WTC11 (cell line): ENCODE data around the gene HRCT1. TPM values are rescaled to one million over a fixed set of nuclear protein-coding genes. Genes with fewer than 3 reads are reported as not detected.

Experiments used
- ATAC-seq: fragments of 200-7000 bp; cut with Tn5 transposase; 2 replicates; pipeline ENCODE4 v1.10.0; 2021; ENCODE audit warnings: mild to moderate bottlenecking, moderate library complexity
- CTCF ChIA-PET: fragments of 300-600 bp; sonication (Branson Sonifier 250); formaldehyde crosslinking; loops from one replicate; lab custom pipeline; 2021; ENCODE audit warnings: antibody characterized with exemption; lab: Charles Lee
- POLR2A ChIA-PET: fragments of 350-600 bp; sonication (Branson Sonifier 250); formaldehyde crosslinking; loops from one replicate; lab custom pipeline; 2021; ENCODE audit warnings: antibody characterized with exemption; lab: Charles Lee
- DNase-seq: peaks from one replicate; pipeline ENCODE4 v3.0.0; 2021; ENCODE audit warnings: low spot score
- H3K27ac Mint-ChIP-seq: 2 replicates; pipeline ENCODE4 v1.8.0; 2021; ENCODE audit warnings: mixed read lengths
- H3K27me3 Mint-ChIP-seq: 2 replicates; pipeline ENCODE4 v1.8.0; 2021; ENCODE audit warnings: low read depth, mild to moderate bottlenecking, moderate library complexity, mixed read lengths
- H3K36me3 Mint-ChIP-seq: 2 replicates; pipeline ENCODE4 v1.8.0; 2021; ENCODE audit warnings: mixed read lengths
- H3K4me1 Mint-ChIP-seq: 2 replicates; pipeline ENCODE4 v1.8.0; 2022; ENCODE audit warnings: mixed read lengths
- H3K4me3 Mint-ChIP-seq: 2 replicates; pipeline ENCODE4 v1.8.0; 2021; ENCODE audit warnings: mild to moderate bottlenecking, moderate library complexity, mixed read lengths
- H3K9me3 Mint-ChIP-seq: 2 replicates; pipeline ENCODE4 v1.8.0; 2021; ENCODE audit warnings: mixed read lengths
- ELF4 ChIP-seq: sonication (generic); formaldehyde crosslinking; IDR thresholded peaks from 2 replicates; pipeline ENCODE4 v1.8.1; 2022; ENCODE audit warnings: low read depth, mild to moderate bottlenecking, moderate library complexity, missing genetic modification reagents
- ESRRA ChIP-seq: sonication (generic); formaldehyde crosslinking; IDR thresholded peaks from 2 replicates; pipeline ENCODE4 v1.8.1; 2022; ENCODE audit warnings: mild to moderate bottlenecking, missing genetic modification reagents, borderline replicate concordance
- ETV6 ChIP-seq: sonication (generic); formaldehyde crosslinking; IDR thresholded peaks from 2 replicates; pipeline ENCODE4 v1.8.1; 2022; ENCODE audit warnings: mild to moderate bottlenecking, missing genetic modification reagents
- JUN ChIP-seq: sonication (generic); formaldehyde crosslinking; IDR thresholded peaks from 2 replicates; pipeline ENCODE4 v1.8.0; 2023; ENCODE audit warnings: mild to moderate bottlenecking, missing genetic modification reagents
- MYBL2 ChIP-seq: sonication (generic); formaldehyde crosslinking; IDR thresholded peaks from 2 replicates; pipeline ENCODE4 v1.8.1; 2023; ENCODE audit warnings: mild to moderate bottlenecking, moderate library complexity, missing genetic modification reagents
- TP53 ChIP-seq: sonication (generic); formaldehyde crosslinking; IDR thresholded peaks from 2 replicates; pipeline ENCODE4 v1.8.1; 2023; ENCODE audit warnings: mild to moderate bottlenecking, missing genetic modification reagents
- ZNF263 ChIP-seq: sonication (generic); formaldehyde crosslinking; IDR thresholded peaks from 2 replicates; pipeline ENCODE4 v1.8.1; 2022; ENCODE audit warnings: low read depth, mild to moderate bottlenecking, moderate library complexity, missing genetic modification reagents
- total RNA-seq: library from RNA; stranded (reverse); gene quantifications from 3 replicates; pipeline ENCODE4 v1.2.3, GENCODE V29; 2021
- TF ChIP-seq, protein P1 (sequence below): sonication (generic); formaldehyde crosslinking; IDR thresholded peaks from 2 replicates; pipeline ENCODE4 v1.8.0; 2023; ENCODE audit warnings: missing genetic modification reagents, mild to moderate bottlenecking, borderline replicate concordance
- TF ChIP-seq, protein P2 (sequence below): sonication (generic); formaldehyde crosslinking; IDR thresholded peaks from 2 replicates; pipeline ENCODE4 v1.8.1; 2022; ENCODE audit warnings: low read depth, mild to moderate bottlenecking, moderate library complexity, missing genetic modification reagents, borderline replicate concordance
- TF ChIP-seq, protein P3 (sequence below): sonication (generic); formaldehyde crosslinking; IDR thresholded peaks from 2 replicates; pipeline ENCODE4 v1.8.1; 2022; ENCODE audit warnings: missing genetic modification reagents, borderline replicate concordance
- TF ChIP-seq, protein P4 (sequence below): sonication (generic); formaldehyde crosslinking; IDR thresholded peaks from 2 replicates; pipeline ENCODE4 v1.8.0; 2022; ENCODE audit warnings: mild to moderate bottlenecking, missing genetic modification reagents
- TF ChIP-seq, protein P5 (sequence below): fragments of 250-450 bp; sonication (Bioruptor Pico); IDR thresholded peaks from 2 replicates; pipeline ENCODE4 v2.1.2; 2022; ENCODE audit warnings: mild to moderate bottlenecking, moderate library complexity

Gene HRCT1
- total RNA-seq, 1 experiment from 2014 or later: not detected

DNA sequence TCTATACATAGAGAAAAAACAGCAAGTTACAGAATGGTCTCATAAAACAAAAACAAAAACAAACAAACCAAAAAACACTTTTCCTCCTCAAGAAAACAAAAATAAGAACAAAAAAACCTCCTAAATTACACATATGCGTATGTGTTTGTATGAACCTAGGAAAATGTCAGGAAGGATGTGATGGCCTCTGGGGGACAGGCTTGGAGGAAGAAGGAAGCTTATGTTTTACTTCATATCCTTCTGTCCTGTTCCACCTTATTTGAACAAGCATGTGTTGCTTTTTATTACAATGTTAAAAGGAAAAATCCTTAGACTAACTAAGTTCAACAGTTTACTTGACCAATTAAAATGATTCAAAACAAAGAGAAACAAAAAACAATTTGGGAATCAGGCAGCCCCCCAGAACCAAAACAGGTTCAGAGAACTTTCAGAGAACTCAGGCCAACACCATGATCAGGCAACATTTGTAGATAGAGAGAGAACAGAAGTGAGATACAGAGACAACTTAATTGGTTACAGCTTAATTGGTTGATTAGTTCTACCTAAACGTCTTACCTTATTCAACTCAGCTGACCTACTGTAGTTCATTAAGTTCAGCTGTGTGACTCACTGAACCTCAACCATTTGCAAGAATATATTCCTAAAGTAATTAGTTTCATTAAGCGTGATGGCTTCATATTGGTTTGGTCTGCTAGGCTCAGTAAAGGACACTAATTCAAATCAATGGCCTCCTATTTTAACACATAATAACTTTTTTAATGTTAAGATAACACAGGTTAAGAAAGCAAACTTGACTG is 13.4 kb downstream of the HRCT1 start (continued):
- TF ChIP-seq, protein P1, sequence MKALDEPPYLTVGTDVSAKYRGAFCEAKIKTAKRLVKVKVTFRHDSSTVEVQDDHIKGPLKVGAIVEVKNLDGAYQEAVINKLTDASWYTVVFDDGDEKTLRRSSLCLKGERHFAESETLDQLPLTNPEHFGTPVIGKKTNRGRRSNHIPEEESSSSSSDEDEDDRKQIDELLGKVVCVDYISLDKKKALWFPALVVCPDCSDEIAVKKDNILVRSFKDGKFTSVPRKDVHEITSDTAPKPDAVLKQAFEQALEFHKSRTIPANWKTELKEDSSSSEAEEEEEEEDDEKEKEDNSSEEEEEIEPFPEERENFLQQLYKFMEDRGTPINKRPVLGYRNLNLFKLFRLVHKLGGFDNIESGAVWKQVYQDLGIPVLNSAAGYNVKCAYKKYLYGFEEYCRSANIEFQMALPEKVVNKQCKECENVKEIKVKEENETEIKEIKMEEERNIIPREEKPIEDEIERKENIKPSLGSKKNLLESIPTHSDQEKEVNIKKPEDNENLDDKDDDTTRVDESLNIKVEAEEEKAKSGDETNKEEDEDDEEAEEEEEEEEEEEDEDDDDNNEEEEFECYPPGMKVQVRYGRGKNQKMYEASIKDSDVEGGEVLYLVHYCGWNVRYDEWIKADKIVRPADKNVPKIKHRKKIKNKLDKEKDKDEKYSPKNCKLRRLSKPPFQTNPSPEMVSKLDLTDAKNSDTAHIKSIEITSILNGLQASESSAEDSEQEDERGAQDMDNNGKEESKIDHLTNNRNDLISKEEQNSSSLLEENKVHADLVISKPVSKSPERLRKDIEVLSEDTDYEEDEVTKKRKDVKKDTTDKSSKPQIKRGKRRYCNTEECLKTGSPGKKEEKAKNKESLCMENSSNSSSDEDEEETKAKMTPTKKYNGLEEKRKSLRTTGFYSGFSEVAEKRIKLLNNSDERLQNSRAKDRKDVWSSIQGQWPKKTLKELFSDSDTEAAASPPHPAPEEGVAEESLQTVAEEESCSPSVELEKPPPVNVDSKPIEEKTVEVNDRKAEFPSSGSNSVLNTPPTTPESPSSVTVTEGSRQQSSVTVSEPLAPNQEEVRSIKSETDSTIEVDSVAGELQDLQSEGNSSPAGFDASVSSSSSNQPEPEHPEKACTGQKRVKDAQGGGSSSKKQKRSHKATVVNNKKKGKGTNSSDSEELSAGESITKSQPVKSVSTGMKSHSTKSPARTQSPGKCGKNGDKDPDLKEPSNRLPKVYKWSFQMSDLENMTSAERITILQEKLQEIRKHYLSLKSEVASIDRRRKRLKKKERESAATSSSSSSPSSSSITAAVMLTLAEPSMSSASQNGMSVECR (CRISPR knock-in tag): no peak
- TF ChIP-seq ETV6 (CRISPR knock-in tag) (no peak), JUN (CRISPR knock-in tag) (no peak), ESRRA (CRISPR knock-in tag) (no peak)
- TF ChIP-seq, protein P2, sequence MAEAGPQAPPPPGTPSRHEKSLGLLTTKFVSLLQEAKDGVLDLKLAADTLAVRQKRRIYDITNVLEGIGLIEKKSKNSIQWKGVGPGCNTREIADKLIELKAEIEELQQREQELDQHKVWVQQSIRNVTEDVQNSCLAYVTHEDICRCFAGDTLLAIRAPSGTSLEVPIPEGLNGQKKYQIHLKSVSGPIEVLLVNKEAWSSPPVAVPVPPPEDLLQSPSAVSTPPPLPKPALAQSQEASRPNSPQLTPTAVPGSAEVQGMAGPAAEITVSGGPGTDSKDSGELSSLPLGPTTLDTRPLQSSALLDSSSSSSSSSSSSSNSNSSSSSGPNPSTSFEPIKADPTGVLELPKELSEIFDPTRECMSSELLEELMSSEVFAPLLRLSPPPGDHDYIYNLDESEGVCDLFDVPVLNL (CRISPR knock-in tag): no peak
- TF ChIP-seq, protein P3, sequence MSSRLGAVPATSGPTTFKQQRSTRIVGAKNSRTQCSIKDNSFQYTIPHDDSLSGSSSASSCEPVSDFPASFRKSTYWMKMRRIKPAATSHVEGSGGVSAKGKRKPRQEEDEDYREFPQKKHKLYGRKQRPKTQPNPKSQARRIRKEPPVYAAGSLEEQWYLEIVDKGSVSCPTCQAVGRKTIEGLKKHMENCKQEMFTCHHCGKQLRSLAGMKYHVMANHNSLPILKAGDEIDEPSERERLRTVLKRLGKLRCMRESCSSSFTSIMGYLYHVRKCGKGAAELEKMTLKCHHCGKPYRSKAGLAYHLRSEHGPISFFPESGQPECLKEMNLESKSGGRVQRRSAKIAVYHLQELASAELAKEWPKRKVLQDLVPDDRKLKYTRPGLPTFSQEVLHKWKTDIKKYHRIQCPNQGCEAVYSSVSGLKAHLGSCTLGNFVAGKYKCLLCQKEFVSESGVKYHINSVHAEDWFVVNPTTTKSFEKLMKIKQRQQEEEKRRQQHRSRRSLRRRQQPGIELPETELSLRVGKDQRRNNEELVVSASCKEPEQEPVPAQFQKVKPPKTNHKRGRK: no peak
- TF ChIP-seq, all 79 proteins: peak for 0

DNA sequence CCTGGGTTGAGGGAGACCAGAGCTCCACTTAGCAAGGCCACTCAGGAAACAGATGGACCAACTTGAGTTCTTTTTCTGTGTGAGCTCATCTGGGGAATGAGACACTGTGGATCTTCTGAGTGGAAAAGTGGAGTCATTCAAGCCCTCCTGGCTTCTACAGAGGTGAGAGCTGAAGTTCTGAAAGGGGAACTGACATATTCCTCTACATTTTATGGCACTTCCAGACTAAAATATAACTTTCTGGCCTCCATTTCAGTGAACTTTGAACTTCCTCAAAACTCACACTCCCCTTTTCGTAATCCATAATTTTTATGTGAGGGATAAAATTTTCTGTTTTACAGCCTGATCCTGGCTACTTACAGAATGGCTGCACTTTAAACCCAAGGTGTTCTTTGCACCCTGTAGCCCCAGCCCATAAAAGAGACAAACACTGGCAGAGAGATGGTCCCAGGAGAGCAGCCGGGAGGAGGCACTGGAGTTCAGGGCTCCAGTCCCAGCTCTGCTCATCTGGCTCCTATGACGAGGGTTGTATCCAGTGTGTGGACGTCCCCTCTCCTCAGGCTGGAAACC is 14.1 kb downstream of the HRCT1 start:
- H3K27me3 Mint-ChIP-seq: no peaks in the 10 kb centered on the region
- ATAC-seq: no peak
- DNase-seq: no peak
- no peaks in the 10 kb centered on the region for H3K9me3 Mint-ChIP-seq
- no peaks in the 10 kb centered on the region for H3K36me3 Mint-ChIP-seq
- TF ChIP-seq, protein P4, sequence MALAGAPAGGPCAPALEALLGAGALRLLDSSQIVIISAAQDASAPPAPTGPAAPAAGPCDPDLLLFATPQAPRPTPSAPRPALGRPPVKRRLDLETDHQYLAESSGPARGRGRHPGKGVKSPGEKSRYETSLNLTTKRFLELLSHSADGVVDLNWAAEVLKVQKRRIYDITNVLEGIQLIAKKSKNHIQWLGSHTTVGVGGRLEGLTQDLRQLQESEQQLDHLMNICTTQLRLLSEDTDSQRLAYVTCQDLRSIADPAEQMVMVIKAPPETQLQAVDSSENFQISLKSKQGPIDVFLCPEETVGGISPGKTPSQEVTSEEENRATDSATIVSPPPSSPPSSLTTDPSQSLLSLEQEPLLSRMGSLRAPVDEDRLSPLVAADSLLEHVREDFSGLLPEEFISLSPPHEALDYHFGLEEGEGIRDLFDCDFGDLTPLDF (CRISPR knock-in tag): no peak
- TF ChIP-seq ZNF263 (CRISPR knock-in tag) (no peak), ELF4 (no peak), TP53 (no peak), MYBL2 (no peak)
- TF ChIP-seq, protein P5, sequence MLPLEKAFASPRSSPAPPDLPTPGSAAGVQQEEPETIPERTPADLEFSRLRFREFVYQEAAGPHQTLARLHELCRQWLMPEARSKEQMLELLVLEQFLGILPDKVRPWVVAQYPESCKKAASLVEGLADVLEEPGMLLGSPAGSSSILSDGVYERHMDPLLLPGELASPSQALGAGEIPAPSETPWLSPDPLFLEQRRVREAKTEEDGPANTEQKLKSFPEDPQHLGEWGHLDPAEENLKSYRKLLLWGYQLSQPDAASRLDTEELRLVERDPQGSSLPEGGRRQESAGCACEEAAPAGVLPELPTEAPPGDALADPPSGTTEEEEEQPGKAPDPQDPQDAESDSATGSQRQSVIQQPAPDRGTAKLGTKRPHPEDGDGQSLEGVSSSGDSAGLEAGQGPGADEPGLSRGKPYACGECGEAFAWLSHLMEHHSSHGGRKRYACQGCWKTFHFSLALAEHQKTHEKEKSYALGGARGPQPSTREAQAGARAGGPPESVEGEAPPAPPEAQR (CRISPR knock-in tag): no peak
- H3K4me1 Mint-ChIP-seq: peaks cover 9% of the 10 kb centered on the region
- POLR2A ChIA-PET: interaction anchor here (0.5 kb wide), 1 partner anchor 25 kb away, joined by 3 read pairs; no protein-coding TSS in a partner anchor
- CTCF ChIA-PET: interaction anchor here (0.5 to 2.9 kb wide), 7 partner anchors 17 to 690 kb away, joined by 3 to 14 read pairs (median 5); no protein-coding TSS in a partner anchor
- no peak overlapping the region for H3K27ac Mint-ChIP-seq
- no peak overlapping the region for H3K4me3 Mint-ChIP-seq
